ENCODE results near the gene IL3RA. TPM values are rescaled to one million over a fixed set of nuclear protein-coding genes. Genes with fewer than 3 reads are reported as not detected.

IL3RA gene
- total RNA-seq, 2 experiments from 2014 or later, result not detected

DNA sequence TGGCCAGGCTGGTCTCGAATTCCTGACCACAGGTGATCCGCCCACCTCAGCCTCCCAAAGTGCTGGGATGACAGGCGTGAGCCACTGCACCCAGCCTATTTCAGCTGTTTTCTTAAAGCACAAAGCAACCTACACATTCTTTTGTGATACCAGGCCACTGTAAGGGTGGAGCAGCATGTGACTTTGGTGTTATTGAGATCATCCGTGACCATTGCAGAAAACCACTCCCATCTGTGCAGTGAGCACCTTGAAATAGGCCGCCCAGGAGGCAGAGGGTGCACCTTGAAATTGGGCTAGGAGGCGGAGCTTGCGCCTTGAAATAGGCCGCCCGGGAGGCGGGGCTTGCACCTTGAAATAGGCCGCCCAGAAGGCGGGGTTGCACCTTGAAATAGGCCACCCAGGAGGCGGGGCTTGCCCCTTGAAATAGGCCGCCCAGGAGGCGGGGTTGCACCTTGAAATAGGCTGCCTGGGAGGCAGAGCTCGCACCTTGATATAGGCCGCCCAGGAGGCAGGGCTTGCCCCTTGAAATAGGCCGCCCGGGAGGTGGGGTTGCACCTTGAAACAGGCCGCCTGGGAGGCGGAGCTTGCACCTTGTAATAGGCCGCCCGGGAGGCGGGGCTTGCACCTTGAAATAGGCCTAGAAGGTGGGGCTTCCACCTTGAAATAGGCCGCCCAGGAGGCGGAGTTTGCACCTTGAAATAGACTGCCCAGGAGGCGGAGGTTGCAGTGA, 64.3 kb downstream of the IL3RA start:
- TF ChIP-seq EZH2phosphoT487 (IDR thresholded peaks at IDR 0.05; ENCODE audit: borderline replicate concordance, low read depth, low read length) (no peak), CTCF (conservative IDR thresholded peaks at IDR 0.05; ENCODE audit: low read length) (no peak)
- no peaks in the 10 kb centered on the region for H4K20me1 ChIP-seq (ENCODE audit: insufficient read depth, low read length)
- no peaks in the 10 kb centered on the region for H3K9me3 ChIP-seq (ENCODE audit: low read length)
- ChIA-PET CTCF (ENCODE audit: unreplicated experiment) (no interaction called here), POLR2A (no interaction called here)
- no peaks in the 10 kb centered on the region for H3K9me2 ChIP-seq (ENCODE audit: insufficient read depth, low read length)
- intact Hi-C loops (cut with micrococcal nuclease; ENCODE audit: unreplicated experiment), result no loop called here
- peaks cover 95% of the 10 kb centered on the region for H3K36me3 ChIP-seq (ENCODE audit: insufficient read depth, low read length)
- no peak overlapping the region for H3K27ac ChIP-seq (ENCODE audit: low read depth, low read length, poor library complexity, severe bottlenecking)
- H3K79me2 ChIP-seq (ENCODE audit: insufficient read depth, low read depth, low read length), result peaks cover 5% of the 10 kb centered on the region; the same call in 1 of the 2 replicates
- H2AFZ ChIP-seq (ENCODE audit: low read length), result no peak overlapping the region
- H3K4me2 ChIP-seq (ENCODE audit: low read length), result no peak overlapping the region
- H3K4me3 ChIP-seq (ENCODE audit: low read depth, low read length, poor library complexity, severe bottlenecking), result no peak overlapping the region
- no TSS peak for BruUV-seq (replicated peaks)
- no peak for DNase-seq (ENCODE audit: low spot score)
- H3K4me1 ChIP-seq (ENCODE audit: insufficient read depth, low read length, poor library complexity, severe bottlenecking), result no peaks in the 10 kb centered on the region

DNA sequence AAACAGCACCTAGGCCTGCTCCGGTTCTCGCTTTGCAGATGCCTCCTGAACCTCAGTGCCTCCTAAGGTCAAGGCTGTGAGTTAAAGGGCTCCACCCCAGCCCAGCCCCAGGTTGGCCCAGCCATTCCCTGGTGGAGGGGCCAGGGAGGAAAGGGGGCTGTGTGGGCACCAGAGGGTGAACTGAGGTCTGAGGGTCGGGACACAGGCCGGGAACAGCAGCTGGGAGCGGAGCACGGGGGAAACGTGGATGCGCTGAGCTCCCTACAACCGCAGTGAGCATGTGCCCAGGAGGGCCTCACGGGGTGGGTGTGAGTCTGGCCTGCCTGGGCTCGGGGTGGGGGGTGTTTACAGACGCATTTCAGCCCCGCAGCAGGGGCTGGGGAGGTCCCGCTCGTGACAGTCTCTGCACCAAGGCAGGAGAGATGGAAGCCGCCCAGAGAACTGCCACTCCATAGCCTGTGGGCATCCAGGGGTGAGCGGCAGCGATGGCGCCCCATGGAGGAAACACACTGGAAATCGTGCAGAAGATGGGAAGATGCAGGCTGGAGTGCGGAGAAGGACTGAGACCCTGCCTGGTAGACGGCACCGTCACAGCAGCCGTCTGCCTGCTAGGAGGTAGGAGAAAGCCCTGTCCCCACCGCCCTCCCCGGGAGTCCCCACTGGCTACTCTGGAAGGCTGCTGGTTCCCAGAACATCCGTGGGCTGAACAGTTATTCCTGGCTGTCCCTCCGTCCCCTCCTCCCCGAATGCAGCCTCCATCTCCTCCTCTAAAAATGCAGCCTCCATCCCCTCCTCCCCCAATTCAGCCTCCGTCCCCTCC, 65.2 kb downstream of the IL3RA start:
- intact Hi-C loops (cut with micrococcal nuclease; ENCODE audit: unreplicated experiment), result no loop called here
- Histone ChIP-seq H2AFZ (ENCODE audit: low read length) (no peak overlapping the region), H3K4me1 (ENCODE audit: insufficient read depth, low read length, poor library complexity, severe bottlenecking) (no peaks in the 10 kb centered on the region), H3K9me3 (ENCODE audit: low read length) (no peaks in the 10 kb centered on the region), H3K4me2 (ENCODE audit: low read length) (no peak overlapping the region), H4K20me1 (ENCODE audit: insufficient read depth, low read length) (no peaks in the 10 kb centered on the region), H3K27ac (ENCODE audit: low read depth, low read length, poor library complexity, severe bottlenecking) (no peak overlapping the region), H3K4me3 (ENCODE audit: low read depth, low read length, poor library complexity, severe bottlenecking) (no peak overlapping the region), H3K79me2 (ENCODE audit: insufficient read depth, low read depth, low read length) (no peaks in the 10 kb centered on the region), H3K36me3 (ENCODE audit: insufficient read depth, low read length) (peaks cover 95% of the 10 kb centered on the region), H3K9me2 (ENCODE audit: insufficient read depth, low read length) (no peaks in the 10 kb centered on the region)
- TF ChIP-seq EZH2phosphoT487 (IDR thresholded peaks at IDR 0.05; ENCODE audit: borderline replicate concordance, low read depth, low read length) (no peak), CTCF (conservative IDR thresholded peaks at IDR 0.05; ENCODE audit: low read length) (no peak)
- no peak for DNase-seq (ENCODE audit: low spot score)
- ChIA-PET CTCF (ENCODE audit: unreplicated experiment) (no interaction called here), POLR2A (no interaction called here)
- no TSS peak for BruUV-seq (replicated peaks)

GRCh38 chrX:1403228-1403627, 66.6 kb downstream of the IL3RA start:
- no TSS peak for BruUV-seq (replicated peaks)

More at GRCh38 chrX:1403228-1403627, 66.6 kb downstream of the IL3RA start:
- Histone ChIP-seq H3K4me2 (ENCODE audit: low read length) (no peak overlapping the region), H3K79me2 (ENCODE audit: insufficient read depth, low read depth, low read length) (no peaks in the 10 kb centered on the region), H3K4me1 (ENCODE audit: insufficient read depth, low read length, poor library complexity, severe bottlenecking) (no peaks in the 10 kb centered on the region), H3K9me3 (ENCODE audit: low read length) (no peaks in the 10 kb centered on the region), H3K4me3 (ENCODE audit: low read depth, low read length, poor library complexity, severe bottlenecking) (no peak overlapping the region), H3K27ac (ENCODE audit: low read depth, low read length, poor library complexity, severe bottlenecking) (no peak overlapping the region), H2AFZ (ENCODE audit: low read length) (no peak overlapping the region), H3K36me3 (ENCODE audit: insufficient read depth, low read length) (peaks cover 94% of the 10 kb centered on the region), H4K20me1 (ENCODE audit: insufficient read depth, low read length) (no peaks in the 10 kb centered on the region), H3K9me2 (ENCODE audit: insufficient read depth, low read length) (no peaks in the 10 kb centered on the region)
- no peak for DNase-seq (ENCODE audit: low spot score)
- POLR2A ChIA-PET, result no interaction called here
- intact Hi-C loops (cut with micrococcal nuclease; ENCODE audit: unreplicated experiment), result no loop called here
- CTCF ChIA-PET (ENCODE audit: unreplicated experiment), result no interaction called here
- no peak for TF ChIP-seq CTCF (conservative IDR thresholded peaks at IDR 0.05; ENCODE audit: low read length)
- no peak for TF ChIP-seq EZH2phosphoT487 (IDR thresholded peaks at IDR 0.05; ENCODE audit: borderline replicate concordance, low read depth, low read length)

Data from OCI-LY7 (cell line).